Sigmoid colon (tissue), 7 donors: ENCODE measurements around the gene EIF4E. TPM values are rescaled to one million over a fixed set of nuclear protein-coding genes. Genes with fewer than 3 reads are reported as not detected.
"Not testable (repeated sequence)": the region's sequence is repeated elsewhere in the genome, so short reads cannot be mapped to it uniquely, and the experiment has no call there.

Experiments used
- DNase-seq: peaks from one replicate; pipeline ENCODE4 v3.0.0-alpha.2; 2019
- H3K27ac ChIP-seq, 4 donors: fragments of 200-600 bp; sonication (generic); one replicate each; pipeline ENCODE4 v1.5.1; 2016 to 2019; ENCODE audit warnings: mild to moderate bottlenecking in 1 of 4
- H3K27me3 ChIP-seq, 3 donors: fragments of 200-600 bp; sonication (generic); one replicate each; pipeline ENCODE4 v1.5.1; 2019; ENCODE audit warnings: mild to moderate bottlenecking in 1 of 3
- H3K36me3 ChIP-seq, 4 donors: fragments of 200-600 bp; sonication (generic); one replicate each; pipeline ENCODE4 v1.5.1; 2016 to 2019
- H3K4me1 ChIP-seq, 4 donors: fragments of 200-600 bp; sonication (generic); one replicate each; pipeline ENCODE4 v1.5.1; 2017 to 2019
- H3K4me3 ChIP-seq, 4 donors: fragments of 200-600 bp; sonication (generic); one replicate each; pipeline ENCODE4 v1.5.1; 2017 to 2019; ENCODE audit warnings: mild to moderate bottlenecking in 2 of 4, moderate library complexity in 1 of 4
- H3K9me3 ChIP-seq, 4 donors: fragments of 200-600 bp in 3 of 4; sonication (generic) in 3 of 4; one replicate each; pipeline versions ENCODE4 v1.5.1 to v1.6.1; 2013 to 2019
- EP300 ChIP-seq, 4 donors: sonication (generic); formaldehyde crosslinking; IDR thresholded peaks; one replicate each; pipeline ENCODE4 v1.6.1; 2017; ENCODE audit warnings: antibody characterized with exemption in 4 of 4
- POLR2A ChIP-seq, 2 donors: fragments of 450-650 bp; IDR thresholded peaks; one replicate each; pipeline ENCODE4 v1.6.1; 2016; ENCODE audit warnings: antibody characterized with exemption in 2 of 2, mild to moderate bottlenecking in 2 of 2, moderate library complexity in 2 of 2
- POLR2AphosphoS5 ChIP-seq, 4 donors: sonication (generic); formaldehyde crosslinking; IDR thresholded peaks; one replicate each; pipeline ENCODE4 v1.6.1; 2017; ENCODE audit warnings: antibody characterized with exemption in 4 of 4
- WGBS, 2 donors: extraction: QIAGEN DNeasy Blood & Tissue Kit; methylation state at CpG; one replicate each; pipeline ENCODE4 v1.1.7; 2013; 5-methylcytosine and 5-hydroxymethylcytosine counted together
- intact Hi-C: fragments of 100-400 bp; cut with DNase I; formaldehyde crosslinking; loops from one replicate; pipeline ENCODE4 v1.15.1; 2023
- polyA plus RNA-seq, 3 donors: library from polyadenylated mRNA; stranded (reverse); fragments of 200-250 nt; gene quantifications; one replicate each; pipeline ENCODE4 v1.2.3, GENCODE V29; 2013
- total RNA-seq, 4 donors: library from RNA; depleted of rRNA; stranded (reverse); fragments of >200 nt; gene quantifications; one replicate each; pipeline ENCODE4 v1.1.0, GENCODE V29; 2016
- TF ChIP-seq, protein P1 (sequence below), 4 experiments: fragments of 450-650 bp in 3 of 4; fragments of 200-600 bp in 1 of 4; IDR thresholded peaks; one replicate each; pipeline ENCODE4 v1.5.1; 2016 to 2019; ENCODE audit warnings: antibody characterized with exemption in 4 of 4, mild to moderate bottlenecking in 3 of 4, moderate library complexity in 2 of 4
- donor health status: healthy with polysubstance abuse.
- donor health status: Bipolar disorder and iron deficiency.
- donor health status: healthy.

Gene EIF4E
- total and polyA plus RNA-seq, 7 donors = 38.5 to 115 (median 74.5) TPM

DNA sequence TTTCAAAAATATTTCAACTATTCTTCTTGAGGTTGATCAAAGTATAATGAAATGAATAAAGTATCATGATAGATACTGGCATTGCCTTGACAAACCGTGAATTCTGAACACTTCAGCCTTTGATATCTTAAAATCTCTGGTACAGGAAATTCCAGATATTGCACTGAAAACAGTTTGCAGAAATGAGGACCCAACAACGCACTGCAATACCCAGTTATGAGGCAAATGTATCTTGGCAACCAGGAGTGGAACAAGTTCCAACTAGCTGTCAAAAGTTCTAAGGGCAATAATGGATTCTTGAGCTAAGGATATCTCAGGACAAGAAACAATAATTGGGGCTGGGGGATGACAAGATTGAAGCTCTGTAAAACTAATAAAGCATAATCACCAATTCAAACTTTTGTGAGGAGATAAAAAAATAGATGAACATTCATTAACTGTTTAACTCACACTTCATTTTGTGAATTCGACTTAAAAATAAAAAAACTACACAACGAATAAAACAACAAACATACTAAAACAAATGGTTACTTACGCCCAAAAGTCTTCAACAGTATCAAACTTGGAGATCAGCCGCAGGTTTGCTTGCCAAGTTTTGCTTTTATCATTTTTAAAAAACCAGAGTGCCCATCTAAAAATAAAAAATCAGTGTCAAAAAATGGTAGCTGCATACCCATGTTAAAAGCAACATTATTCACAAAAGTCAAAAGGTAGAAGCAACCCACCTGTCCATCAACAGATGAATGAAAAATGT, 38.1 kb downstream of the EIF4E start:
- Histone ChIP-seq H3K27ac (no peak overlapping the region), H3K4me3 (no peak overlapping the region), H3K27me3 (no peaks in the 10 kb centered on the region), H3K36me3 (peaks cover 0 to 54% (median 13%) of the 10 kb centered on the region in 4 donors), H3K9me3 (no peaks in the 10 kb centered on the region), H3K4me1 (no peaks in the 10 kb centered on the region)
- DNase-seq = no peak
- TF ChIP-seq EP300 (IDR thresholded peaks at IDR 0.05) = no peak
- TF ChIP-seq, protein P1, sequence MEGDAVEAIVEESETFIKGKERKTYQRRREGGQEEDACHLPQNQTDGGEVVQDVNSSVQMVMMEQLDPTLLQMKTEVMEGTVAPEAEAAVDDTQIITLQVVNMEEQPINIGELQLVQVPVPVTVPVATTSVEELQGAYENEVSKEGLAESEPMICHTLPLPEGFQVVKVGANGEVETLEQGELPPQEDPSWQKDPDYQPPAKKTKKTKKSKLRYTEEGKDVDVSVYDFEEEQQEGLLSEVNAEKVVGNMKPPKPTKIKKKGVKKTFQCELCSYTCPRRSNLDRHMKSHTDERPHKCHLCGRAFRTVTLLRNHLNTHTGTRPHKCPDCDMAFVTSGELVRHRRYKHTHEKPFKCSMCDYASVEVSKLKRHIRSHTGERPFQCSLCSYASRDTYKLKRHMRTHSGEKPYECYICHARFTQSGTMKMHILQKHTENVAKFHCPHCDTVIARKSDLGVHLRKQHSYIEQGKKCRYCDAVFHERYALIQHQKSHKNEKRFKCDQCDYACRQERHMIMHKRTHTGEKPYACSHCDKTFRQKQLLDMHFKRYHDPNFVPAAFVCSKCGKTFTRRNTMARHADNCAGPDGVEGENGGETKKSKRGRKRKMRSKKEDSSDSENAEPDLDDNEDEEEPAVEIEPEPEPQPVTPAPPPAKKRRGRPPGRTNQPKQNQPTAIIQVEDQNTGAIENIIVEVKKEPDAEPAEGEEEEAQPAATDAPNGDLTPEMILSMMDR (IDR thresholded peaks at IDR 0.05) = no peak
- TF ChIP-seq POLR2A (IDR thresholded peaks at IDR 0.05) = no peak
- no peak for TF ChIP-seq POLR2AphosphoS5 (IDR thresholded peaks at IDR 0.05)
- WGBS, 2 donors = 94% methylated on average over 6 of the region's 6 CpGs
- intact Hi-C loops = no loop called here

DNA sequence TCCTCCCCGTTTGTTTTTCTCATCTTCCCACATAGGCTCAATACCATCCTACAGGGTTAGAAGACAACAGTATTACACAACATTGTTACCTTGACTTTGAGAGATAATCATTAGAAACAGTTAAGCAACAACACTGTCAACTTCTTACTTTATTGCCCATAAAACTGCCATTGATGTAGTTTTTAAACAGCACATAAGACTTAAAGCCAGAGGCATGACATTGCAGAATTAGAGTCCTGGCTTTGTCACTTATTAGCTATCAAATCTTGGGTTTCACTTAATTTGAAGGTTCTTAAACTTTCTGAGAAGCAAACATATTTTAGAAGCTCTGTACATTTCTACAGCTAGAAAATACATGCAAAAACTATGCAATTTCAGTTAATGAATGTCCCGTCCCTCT, 41.8 kb downstream of the EIF4E start:
- no peak for TF ChIP-seq POLR2AphosphoS5 (IDR thresholded peaks at IDR 0.05)
- no peak for TF ChIP-seq EP300 (IDR thresholded peaks at IDR 0.05)
- TF ChIP-seq, protein P1 (IDR thresholded peaks at IDR 0.05) = no peak
- no peak for TF ChIP-seq POLR2A (IDR thresholded peaks at IDR 0.05)
- no peak for DNase-seq

DNA sequence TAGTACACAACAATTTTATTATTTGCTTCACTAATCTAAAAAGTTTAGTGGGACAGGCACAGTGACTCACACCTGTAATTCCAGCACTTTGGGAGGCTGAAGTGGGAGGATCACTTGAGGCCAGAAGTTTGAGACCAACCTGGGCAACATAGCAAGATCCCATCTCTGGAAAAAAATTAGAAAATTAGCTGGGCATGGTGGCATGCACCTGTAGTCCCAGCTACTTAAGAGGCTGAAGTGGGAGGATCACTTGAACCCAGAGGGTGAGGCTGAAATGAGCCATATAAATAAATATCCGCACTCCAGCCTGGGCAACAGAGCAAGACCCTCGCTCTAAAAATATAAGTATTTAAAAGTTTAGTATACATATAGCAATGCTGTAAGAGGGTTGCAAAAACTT, 42.6 kb downstream of the EIF4E start:
- H3K9me3 ChIP-seq, DNase-seq, H3K27me3 ChIP-seq, intact Hi-C loops, H3K4me3 ChIP-seq, H3K27ac ChIP-seq, H3K4me1 ChIP-seq: not testable (repeated sequence)
- H3K36me3 ChIP-seq = peaks cover 0 to 71% (median 22%) of the 10 kb centered on the region in 4 donors
- 98% methylated on average over 2 of the region's 2 CpGs for WGBS, 2 donors

More for the DNA sequence above, 41.8 kb downstream of the EIF4E start:
- no peaks in the 10 kb centered on the region for H3K4me1 ChIP-seq
- peaks cover 0 to 71% (median 22%) of the 10 kb centered on the region in 4 donors for H3K36me3 ChIP-seq
- no peaks in the 10 kb centered on the region for H3K27me3 ChIP-seq
- intact Hi-C loops = no loop called here
- H3K27ac ChIP-seq = no peak overlapping the region
- 91 to 93% methylated on average over 2 of the region's 2 CpGs for WGBS, 2 donors
- H3K4me3 ChIP-seq = no peak overlapping the region
- H3K9me3 ChIP-seq = no peaks in the 10 kb centered on the region

DNA sequence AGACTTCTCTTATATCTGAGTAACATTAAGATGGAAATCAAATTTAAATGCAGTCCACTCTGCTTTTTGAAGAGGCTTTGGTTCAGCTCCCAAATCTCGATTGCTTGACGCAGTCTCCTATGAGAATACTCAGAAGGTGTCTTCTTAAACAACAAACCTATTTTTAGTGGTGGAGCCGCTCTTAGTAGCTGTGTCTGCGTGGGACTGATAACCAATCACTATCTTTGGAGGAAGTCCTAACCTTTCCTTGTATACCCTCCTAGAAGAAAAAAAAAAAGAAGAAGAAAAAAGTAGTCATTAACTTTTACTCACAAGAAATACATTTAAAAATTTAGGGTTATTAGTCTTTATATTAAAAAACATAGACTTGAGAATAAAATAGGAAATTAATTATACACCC, 48.0 kb downstream of the EIF4E start:
- DNase-seq, H3K27ac ChIP-seq, H3K4me3 ChIP-seq, H3K27me3 ChIP-seq, H3K9me3 ChIP-seq, intact Hi-C loops, H3K4me1 ChIP-seq: not testable (repeated sequence)
- WGBS, 2 donors = 98 to 100% methylated on average over 4 of the region's 4 CpGs
- H3K36me3 ChIP-seq = peaks cover 0 to 44% (median 10%) of the 10 kb centered on the region in 4 donors

DNA sequence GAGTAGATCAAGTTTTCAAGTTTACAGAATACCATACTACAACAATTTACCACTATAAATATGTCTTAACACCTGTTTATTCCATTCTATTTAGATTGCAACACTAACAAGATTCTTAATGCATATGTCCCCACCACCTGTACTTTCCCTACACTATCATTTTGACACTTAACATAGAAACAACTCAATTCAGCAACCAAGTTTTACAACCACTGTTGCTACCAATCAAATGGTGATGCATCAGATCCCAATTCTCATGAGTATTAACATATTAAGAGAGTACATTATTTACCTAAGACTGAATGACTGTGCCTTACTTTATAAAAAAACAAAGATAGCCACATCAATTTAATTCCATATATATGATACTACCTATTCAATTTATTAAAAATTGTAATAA, 49.4 kb downstream of the EIF4E start:
- DNase-seq = no peak
- Histone ChIP-seq H3K36me3 (peaks cover 0 to 30% (median 4%) of the 10 kb centered on the region in 4 donors), H3K9me3 (no peaks in the 10 kb centered on the region), H3K4me3 (no peak overlapping the region), H3K4me1 (no peaks in the 10 kb centered on the region), H3K27me3 (no peaks in the 10 kb centered on the region), H3K27ac (no peak overlapping the region)
- TF ChIP-seq POLR2AphosphoS5 (IDR thresholded peaks at IDR 0.05) (no peak), POLR2A (IDR thresholded peaks at IDR 0.05) (no peak), EP300 (IDR thresholded peaks at IDR 0.05) (no peak)
- TF ChIP-seq, protein P1 (IDR thresholded peaks at IDR 0.05) = no peak
- intact Hi-C loops = no loop called here

DNA sequence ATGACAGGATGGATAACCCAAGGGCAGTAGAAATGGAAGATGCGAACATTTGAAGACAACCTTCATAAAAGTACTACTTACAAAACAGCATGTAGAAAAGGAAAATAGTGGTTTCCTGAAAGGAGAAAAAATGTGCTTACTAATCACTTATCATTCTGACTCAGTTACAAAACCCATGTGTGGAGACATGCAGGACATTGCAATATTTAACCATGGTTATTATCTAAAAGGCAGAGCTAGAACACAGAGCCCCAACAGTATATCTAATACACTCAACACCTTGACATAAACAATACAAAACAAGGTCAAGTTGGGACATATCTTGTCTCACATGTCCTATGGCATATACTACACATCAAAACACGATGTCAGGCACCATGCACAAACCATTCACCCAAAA, 55.9 kb downstream of the EIF4E start:
- Histone ChIP-seq H3K4me3 (no peak overlapping the region), H3K9me3 (no peaks in the 10 kb centered on the region), H3K27ac (no peak overlapping the region), H3K4me1 (no peaks in the 10 kb centered on the region), H3K27me3 (no peaks in the 10 kb centered on the region), H3K36me3 (no peaks in the 10 kb centered on the region)
- intact Hi-C loops = no loop called here
- 93 to 95% methylated on average over 2 of the region's 2 CpGs for WGBS, 2 donors
- TF ChIP-seq, protein P1 (IDR thresholded peaks at IDR 0.05) = no peak
- TF ChIP-seq EP300 (IDR thresholded peaks at IDR 0.05) (no peak), POLR2A (IDR thresholded peaks at IDR 0.05) (no peak), POLR2AphosphoS5 (IDR thresholded peaks at IDR 0.05) (no peak)
- DNase-seq = no peak

DNA sequence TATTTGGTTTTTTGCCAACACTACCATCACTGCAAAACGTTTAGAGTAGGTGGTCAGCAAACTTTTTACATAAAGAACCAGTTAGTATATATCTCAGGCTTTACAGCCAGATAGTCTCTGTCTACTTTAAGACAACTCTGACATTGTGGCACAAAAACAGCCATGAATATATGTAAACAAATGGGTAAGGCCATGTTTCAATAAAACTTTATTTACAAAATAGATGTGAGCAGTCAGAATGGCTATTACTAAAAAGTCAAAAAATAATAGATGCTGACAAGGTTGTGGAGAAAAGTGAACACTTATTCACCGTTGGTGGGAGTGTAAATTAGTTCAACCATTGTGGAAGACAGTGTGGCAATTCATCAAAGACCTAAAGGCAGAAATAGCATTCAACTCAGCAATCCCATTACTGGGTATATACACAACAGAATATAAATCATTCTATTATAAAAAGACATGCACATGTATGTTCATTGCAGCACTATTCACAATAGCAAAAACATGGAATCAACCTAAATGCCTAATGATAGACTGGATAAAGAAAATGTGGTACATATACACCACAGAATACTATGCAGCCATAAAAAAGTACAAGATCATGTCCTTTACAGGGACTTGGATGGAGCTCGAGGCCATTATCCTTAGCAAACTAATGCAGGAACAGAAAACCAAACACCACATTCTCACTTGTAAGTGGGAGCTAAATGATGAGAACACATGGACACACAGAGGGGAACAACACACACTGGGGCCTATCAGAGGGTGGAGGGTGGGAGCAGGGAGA, 56.6 kb downstream of the EIF4E start:
- H3K27me3 ChIP-seq, intact Hi-C loops, H3K4me1 ChIP-seq, H3K36me3 ChIP-seq, DNase-seq, H3K4me3 ChIP-seq, H3K9me3 ChIP-seq, H3K27ac ChIP-seq: not testable (repeated sequence)
- WGBS, 2 donors = 68 to 80% methylated on average over 3 of the region's 3 CpGs
